ENCODE results near the gene SLC43A1.
A peak's percentile ranks its signal among the peaks of the same experiment; 100 is the strongest.

The SLC43A1 gene

GRCh38 chr11:57527056-57527631 lies 11.6 kb upstream of the SLC43A1 start:
- peak; percentile 40 to 62 (median 61) for DNase-seq

DNA sequence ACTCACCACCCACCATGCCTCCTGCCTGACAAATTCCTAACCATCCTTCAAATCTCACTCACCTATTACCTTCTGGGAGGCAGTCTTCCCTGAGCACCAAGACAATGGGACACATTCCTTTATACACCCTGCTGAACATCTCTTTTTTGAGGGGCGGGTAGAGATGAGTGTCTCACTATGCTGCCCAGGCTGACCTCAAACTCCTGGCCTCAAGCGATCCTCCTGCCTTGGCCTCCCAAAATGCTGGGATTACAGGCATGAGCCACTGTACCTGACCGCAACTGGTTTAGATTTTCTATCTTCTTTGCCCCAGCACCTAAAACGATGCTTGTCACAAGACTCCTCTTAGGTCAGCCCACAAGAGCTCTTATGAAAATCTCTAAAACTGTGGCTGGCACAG lies 7.9 kb upstream of the SLC43A1 start:
- DNase-seq, result no peak

GRCh38 chr11:57521116-57521515 lies 5.6 kb upstream of the SLC43A1 start:
- no peak for DNase-seq

GRCh38 chr11:57516061-57516443 lies 550 bp upstream of the SLC43A1 start:
- DNase-seq, result no peak

DNA sequence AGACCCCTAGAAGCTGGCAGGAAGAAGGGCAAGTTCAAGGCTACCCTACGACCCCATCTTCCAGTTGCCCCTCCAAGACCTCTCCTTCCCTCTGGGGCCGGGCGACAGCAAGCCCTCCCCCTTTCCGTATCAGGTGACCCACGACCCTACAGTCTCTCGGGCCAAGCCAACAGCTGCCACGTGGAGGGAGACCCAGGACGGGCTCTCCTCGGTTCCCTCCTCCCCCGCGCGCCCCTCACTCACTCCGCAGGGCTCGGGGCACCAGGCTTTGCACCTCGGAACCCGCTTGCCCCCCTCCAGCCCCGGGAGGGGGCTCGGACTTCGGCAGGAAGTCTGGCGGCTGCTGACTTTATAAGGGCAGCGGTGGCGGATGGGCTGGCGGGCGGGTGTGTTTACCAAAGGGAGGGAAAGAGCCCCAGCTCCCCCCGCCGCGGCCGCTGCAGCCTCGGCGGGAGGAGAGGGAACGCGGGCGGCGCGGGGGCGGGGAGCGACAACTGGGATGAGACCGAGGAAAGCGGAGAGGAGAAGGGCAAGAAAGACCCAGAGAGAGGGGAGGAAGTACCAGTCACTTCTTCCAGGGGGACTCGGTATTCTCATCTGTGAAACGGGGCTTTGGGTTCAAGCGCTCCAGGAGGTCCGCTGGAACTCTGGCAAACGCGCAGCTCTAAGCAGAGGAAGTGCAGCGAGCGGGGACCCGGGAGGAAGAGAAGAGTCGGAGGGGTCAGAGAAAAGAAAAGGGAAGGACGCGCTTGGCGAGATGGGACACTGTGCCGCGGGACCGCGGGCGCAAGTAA lies 767 bp downstream of the SLC43A1 start:
- DNase-seq, result peak in 4 of 5 experiments; percentile 24 to 60 (median 36)

DNA sequence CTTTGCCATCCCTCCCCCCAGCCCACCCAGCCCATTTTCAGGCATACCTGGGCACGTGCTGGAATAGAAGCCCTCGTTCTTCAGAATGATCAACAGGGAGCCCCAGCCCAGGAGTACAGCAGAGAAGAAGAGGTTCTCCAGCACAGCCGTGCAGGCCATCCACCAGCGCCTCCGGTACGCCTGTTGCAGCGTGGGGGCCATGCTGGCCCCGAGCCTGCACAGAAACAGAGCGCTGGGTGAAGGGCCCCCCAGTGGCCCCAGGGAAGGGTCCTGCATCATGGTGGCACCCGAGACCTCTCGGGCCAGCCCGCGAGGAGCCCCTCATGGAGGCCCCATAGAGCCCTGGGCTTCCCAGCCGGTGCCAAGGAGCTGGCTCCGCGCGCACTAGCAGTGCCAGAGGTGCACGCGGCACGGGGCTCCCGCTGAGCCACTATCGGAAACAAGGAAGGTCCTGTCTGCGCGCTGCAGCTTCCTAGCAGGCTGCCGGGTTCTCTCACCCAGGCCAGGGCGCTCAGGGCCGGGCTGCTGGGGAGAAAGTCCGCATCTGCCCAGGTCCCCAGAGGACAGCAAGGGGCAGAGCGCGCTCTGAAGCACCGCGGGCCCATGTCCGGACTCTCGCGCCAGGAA lies 1.5 kb downstream of the SLC43A1 start:
- DNase-seq, result peak in 2 of 5 experiments; percentile 6 to 52

DNA sequence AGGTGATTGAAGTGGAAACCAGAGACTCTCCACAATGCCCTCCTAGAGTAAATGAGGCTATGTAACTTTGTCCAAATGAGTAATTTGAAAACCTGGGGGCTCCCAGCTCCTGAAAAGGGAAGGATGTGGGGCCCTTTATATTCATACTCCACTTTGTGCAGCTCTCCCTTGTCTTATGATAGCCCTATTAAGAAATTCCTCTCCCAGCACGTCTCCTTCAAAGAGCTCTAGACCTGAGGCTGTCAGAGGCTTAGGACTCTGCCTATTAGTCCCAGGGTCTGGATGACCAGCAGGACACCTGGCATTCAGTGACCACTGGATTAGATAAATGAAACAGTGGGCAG lies 2.1 kb downstream of the SLC43A1 start:
- no peak for DNase-seq

DNA sequence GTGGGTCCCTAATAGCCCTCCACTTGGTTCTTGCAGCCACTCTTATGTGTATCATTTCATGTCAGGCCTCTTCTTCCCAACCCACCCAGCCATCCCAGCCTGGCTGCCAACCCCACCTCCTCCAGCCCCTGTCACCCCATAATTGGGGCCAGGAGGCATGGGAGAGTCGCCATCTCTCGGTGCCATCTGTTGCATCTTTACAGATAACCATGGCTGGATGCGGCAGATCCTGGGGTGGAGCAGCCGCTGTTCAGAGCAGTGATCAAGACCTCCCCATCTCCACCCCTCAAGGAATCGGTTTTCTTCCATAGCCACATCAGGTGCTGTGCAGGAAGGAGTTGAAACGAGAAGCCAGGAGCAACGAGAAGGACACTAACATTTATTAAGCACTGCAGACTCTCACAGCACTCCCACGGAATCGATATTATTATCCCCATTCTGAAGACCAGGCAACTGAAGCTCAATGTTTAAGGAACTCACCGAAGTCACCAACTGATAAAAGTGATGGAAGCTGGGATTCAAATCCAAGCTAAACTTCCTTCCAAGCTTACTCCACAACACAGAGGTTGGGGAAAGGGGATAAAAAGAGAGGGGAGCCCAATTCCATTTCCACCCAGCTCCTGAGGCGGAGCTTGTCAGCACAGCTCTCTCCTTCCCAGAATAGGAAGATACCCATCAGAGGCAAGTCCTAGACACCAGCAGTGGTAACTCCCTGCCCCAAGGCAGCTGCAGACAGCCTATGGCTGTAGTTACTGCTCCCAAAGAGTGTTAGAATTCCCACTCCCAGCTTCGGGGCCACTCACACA lies 2.7 kb downstream of the SLC43A1 start:
- no peak for DNase-seq

GRCh38 chr11:57511741-57512430 lies 3.6 kb downstream of the SLC43A1 start:
- no peak for DNase-seq

DNA sequence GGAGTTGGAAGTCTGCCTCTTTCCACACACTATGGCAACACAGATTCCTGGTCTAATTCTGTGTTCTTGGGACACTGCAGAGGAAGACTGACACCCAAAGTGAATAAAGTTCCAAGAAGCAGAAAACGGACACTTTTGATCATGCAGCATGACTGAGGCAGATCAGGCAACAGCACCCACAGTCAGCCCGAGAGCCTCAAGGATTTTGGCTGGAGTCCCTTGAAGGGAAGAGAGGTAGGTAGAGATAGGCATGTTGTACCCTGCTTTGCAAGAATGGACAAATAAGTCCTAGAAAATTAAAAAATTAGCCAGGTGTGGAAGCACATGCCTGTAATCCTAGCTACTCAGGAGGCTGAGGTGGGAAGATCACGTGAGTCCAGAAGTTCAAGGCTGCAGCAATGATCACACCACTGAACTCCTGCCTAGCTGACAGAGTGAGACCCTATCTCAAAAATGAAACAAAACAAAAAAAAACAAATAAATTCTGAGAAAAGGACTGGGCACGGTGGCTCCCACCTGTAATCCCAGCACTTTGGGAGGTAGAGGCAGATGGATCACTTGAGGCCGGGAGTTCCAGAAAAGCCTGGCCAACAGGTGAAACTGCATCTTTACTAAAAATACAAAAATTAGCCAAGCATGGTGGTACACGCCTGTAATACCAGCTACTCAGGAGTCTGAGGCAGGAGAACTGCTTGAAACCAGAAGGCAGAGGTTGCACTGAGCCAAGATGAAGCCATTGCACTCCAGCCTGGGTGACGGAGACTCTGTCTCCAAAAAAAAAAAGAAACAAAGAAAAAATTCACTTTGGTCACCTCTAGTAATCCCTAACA lies 6.9 kb downstream of the SLC43A1 start:
- DNase-seq, result no peak

GRCh38 chr11:57506522-57506921 lies 9.0 kb downstream of the SLC43A1 start:
- no peak for DNase-seq

GRCh38 chr11:57504511-57504910 lies 11.0 kb downstream of the SLC43A1 start:
- no peak for DNase-seq

DNA sequence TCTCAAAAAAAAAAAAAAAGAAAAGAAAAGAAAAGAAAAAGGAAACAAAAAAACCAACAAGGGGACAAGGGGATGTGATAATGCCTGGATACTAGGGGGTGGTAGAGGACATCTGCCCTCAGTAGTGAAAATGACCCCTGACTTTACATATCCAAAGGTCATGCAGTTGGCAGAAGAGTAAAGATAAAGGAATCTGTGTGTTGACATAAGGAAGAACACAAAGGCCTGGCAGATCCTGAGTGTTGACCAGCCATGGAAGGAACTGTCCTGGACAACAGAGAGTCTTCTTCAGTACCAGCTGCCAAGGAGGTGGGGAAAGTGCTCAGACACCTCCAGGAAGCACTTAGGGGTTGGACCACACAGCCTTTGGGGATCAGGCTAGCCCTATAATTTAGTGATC lies 12.6 kb downstream of the SLC43A1 start:
- no peak for DNase-seq

DNA sequence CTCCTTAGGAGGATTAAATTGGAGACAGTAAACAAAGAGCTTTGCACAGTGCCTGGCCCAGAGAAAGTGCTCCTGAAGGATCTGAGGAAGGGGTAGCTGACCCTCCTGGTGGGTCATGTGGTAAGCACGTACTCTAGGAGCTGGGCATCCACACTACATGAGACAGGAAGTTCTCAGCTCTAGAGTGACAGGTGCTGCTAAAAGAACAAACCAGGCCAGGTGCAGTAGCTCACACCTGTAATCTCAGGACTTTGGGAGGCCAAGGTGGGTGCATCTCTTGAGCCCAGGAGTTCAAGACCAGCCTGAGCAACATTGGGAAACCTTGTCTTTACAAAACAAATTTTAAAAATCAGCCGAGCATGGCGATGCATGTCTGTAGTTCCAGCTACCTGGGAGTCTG lies 13.1 kb downstream of the SLC43A1 start:
- DNase-seq, result no peak

GRCh38 chr11:57501953-57502352 lies 13.5 kb downstream of the SLC43A1 start:
- DNase-seq, result no peak

DNA sequence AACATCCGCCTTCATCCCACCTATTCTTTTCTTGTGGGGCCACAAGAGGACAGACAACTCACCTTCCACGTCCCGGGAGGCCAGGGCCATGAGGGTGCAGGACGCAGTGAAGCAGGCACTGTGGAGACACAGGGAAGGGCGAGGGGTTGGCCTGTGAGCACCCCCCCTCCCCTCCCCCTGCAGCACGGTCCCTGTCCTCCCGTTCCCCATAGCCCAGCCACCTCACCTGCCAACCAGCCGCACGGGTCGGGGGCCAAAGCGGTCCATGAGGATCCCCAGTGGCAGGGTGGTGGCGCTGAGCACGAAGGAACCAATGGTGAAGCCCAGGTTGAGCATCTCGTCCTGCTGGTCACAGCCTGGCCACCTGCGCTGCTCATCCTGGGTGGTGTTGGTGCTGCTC lies 14.6 kb downstream of the SLC43A1 start:
- no peak for DNase-seq

- no peak for DNase-seq
These were observed 15.0 kb downstream of the SLC43A1 start for GRCh38 chr11:57500515-57500914.

DNA sequence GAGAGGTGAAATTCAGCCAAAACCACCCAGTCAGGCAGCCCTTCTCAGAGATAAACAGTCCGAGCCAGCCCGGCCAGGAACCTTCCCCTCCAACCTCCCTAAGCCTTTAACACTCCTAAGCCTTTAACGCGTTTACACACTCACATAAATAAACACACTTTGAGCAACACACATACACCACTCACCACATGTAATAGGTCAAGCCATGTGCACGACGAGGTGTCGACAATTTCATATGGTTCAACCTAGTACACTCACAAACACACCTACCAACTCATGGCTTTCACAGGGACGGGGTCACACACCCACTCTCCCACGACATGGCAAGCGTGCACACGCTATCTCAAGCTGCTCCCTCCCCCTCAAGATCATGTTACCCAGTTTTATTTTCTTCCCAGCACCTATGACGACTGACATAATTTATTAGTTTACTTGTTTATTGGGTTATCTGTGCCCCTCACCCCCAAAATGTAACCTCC lies 15.5 kb downstream of the SLC43A1 start:
- DNase-seq, result no peak

DNA sequence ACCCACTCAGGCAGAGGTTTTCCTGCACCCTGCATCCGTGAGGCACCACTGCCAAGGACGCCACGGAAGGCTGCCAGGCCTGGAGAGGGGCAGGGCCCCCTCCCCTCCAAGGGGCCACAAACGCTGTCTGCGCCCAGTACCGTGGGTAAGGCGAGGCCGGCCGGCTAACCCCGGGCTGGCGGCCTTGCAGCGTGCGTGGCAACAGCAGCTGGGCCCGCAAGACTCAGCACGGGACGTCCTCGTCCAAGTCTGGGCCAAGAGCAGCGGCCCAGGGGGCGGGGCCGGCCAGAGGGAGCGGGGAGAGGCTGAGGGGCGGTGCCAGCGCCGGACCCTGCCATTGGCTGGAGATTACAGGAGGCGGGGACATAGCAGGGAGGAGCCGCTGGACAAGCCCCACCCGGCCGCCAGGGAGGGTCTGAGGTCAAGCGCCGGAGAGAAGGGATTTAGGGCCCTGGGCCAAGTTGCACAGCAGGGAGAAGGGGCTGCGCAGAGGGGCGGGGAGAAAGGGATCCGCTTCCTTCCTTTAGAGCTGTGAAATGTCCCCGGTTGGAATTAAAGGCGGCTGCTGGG lies 16.0 kb downstream of the SLC43A1 start:
- peak in 1 of 5 experiments; percentile 13 for DNase-seq

GRCh38 chr11:57498540-57498939 lies 17.0 kb downstream of the SLC43A1 start:
- no peak for DNase-seq
